DOHH2 (cell line): ENCODE data around the gene ARHGAP11A.

Experiments
- EZH2phosphoT487 ChIP-seq: fragments of 200-600 bp; sonication (generic); IDR thresholded peaks from 2 replicates; pipeline ENCODE4 v1.6.1; 2017; ENCODE audit warnings: borderline replicate concordance, mild to moderate bottlenecking, antibody characterized with exemption, low read length, moderate library complexity, mixed read lengths
- TF ChIP-seq, protein P1 (sequence below): fragments of 200-600 bp; sonication (generic); IDR thresholded peaks from one replicate; pipeline ENCODE4 v1.5.1; 2014; ENCODE audit warnings: antibody characterized with exemption, mild to moderate bottlenecking, low read depth, low read length; ENCODE audit not compliant: poor library complexity, severe bottlenecking

DNA sequence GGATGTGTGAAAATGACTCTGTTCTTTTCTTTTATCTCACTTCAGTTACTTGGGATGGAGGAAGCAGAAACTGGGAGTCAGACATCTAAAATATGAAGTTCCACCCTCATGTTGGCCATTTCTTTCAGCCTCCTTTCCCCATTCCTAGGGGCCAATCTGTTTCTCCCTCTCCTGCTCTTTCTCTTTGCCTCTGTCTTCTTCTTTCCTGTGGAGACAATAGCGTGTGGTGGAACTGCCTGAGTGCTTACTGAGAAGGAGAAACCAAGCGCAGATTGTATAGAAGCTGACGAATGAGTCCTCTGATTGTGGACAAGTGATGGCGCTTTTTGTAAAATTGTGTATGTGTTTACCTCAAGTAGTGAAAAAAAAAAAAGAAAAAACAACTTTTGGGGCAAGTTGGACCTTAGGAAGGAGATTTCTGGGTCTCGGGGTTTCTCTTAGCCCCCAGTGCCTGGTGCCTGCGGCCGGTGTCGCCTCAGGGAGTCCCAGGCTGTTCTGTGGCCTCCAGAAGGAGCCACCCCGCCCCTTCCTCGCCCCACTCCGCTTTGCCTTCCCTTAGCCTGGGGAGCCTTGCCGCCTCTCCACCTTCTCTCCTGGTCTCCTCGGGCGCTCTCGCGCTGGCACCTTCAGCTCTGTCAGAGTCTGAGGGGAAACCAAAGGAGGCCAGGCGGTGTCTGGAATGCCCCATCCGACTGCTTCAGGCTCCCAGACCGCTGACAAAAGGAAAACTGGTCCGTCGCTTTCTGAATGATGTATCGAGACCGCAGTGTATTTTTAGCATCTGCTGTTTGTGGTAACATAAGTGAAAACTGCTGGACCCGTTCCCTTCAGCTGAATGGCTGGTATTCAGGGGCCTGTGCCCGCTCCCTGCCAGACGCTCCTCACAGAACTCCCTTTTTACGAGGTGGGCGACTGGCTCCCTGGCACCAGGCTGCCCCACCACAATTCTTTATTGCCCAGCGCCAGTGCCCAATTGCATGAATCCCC is 56.3 kb downstream of the ARHGAP11A start:
- TF ChIP-seq, protein P1, sequence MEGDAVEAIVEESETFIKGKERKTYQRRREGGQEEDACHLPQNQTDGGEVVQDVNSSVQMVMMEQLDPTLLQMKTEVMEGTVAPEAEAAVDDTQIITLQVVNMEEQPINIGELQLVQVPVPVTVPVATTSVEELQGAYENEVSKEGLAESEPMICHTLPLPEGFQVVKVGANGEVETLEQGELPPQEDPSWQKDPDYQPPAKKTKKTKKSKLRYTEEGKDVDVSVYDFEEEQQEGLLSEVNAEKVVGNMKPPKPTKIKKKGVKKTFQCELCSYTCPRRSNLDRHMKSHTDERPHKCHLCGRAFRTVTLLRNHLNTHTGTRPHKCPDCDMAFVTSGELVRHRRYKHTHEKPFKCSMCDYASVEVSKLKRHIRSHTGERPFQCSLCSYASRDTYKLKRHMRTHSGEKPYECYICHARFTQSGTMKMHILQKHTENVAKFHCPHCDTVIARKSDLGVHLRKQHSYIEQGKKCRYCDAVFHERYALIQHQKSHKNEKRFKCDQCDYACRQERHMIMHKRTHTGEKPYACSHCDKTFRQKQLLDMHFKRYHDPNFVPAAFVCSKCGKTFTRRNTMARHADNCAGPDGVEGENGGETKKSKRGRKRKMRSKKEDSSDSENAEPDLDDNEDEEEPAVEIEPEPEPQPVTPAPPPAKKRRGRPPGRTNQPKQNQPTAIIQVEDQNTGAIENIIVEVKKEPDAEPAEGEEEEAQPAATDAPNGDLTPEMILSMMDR = no peak
- no peak for TF ChIP-seq EZH2phosphoT487
